ENCODE measurements around the gene SRF.

GRCh38 chr6:43187821-43188220 is 16.8 kb downstream of the SRF start:
- TF ChIP-seq CTCF (IDR thresholded peaks at IDR 0.05), result no peak
- no peak for TF ChIP-seq POLR2A (IDR thresholded peaks at IDR 0.05)

All from body of pancreas (tissue), 4 donors.